ENCODE data around the gene SRM.
"Not testable (repeated sequence)": the region's sequence is repeated elsewhere in the genome, so short reads cannot be mapped to it uniquely, and the experiment has no call there.

DNA sequence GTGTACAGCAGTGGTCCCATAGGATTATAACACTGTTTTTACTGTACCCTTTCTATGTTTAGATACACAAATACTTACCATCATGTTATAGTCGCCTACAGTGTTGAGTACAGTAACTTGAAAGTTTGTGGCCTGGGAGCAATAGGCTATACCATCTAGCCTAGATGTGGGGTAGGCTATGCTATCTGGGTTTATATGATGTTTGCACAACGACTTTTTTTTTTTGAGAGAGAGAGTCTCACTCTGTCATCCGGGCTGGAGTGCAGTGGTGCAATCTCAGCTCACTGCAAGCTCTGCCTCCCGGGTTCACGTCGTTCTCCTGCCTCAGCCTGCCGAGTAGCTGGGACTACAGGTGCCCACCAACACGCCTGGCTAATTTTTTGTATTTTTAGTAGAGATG, 40.5 kb downstream of the SRM start:
- TF ChIP-seq, protein P1, sequence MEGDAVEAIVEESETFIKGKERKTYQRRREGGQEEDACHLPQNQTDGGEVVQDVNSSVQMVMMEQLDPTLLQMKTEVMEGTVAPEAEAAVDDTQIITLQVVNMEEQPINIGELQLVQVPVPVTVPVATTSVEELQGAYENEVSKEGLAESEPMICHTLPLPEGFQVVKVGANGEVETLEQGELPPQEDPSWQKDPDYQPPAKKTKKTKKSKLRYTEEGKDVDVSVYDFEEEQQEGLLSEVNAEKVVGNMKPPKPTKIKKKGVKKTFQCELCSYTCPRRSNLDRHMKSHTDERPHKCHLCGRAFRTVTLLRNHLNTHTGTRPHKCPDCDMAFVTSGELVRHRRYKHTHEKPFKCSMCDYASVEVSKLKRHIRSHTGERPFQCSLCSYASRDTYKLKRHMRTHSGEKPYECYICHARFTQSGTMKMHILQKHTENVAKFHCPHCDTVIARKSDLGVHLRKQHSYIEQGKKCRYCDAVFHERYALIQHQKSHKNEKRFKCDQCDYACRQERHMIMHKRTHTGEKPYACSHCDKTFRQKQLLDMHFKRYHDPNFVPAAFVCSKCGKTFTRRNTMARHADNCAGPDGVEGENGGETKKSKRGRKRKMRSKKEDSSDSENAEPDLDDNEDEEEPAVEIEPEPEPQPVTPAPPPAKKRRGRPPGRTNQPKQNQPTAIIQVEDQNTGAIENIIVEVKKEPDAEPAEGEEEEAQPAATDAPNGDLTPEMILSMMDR (IDR thresholded peaks at IDR 0.05 in 2 of 3, conservative IDR thresholded peaks at IDR 0.05 in 1 of 3; ENCODE audit: borderline replicate concordance in 1 of 3, insufficient read depth in 1 of 3, low read depth in 2 of 3, low read length in 2 of 3) = not testable (repeated sequence)
- TF ChIP-seq, protein P2, sequence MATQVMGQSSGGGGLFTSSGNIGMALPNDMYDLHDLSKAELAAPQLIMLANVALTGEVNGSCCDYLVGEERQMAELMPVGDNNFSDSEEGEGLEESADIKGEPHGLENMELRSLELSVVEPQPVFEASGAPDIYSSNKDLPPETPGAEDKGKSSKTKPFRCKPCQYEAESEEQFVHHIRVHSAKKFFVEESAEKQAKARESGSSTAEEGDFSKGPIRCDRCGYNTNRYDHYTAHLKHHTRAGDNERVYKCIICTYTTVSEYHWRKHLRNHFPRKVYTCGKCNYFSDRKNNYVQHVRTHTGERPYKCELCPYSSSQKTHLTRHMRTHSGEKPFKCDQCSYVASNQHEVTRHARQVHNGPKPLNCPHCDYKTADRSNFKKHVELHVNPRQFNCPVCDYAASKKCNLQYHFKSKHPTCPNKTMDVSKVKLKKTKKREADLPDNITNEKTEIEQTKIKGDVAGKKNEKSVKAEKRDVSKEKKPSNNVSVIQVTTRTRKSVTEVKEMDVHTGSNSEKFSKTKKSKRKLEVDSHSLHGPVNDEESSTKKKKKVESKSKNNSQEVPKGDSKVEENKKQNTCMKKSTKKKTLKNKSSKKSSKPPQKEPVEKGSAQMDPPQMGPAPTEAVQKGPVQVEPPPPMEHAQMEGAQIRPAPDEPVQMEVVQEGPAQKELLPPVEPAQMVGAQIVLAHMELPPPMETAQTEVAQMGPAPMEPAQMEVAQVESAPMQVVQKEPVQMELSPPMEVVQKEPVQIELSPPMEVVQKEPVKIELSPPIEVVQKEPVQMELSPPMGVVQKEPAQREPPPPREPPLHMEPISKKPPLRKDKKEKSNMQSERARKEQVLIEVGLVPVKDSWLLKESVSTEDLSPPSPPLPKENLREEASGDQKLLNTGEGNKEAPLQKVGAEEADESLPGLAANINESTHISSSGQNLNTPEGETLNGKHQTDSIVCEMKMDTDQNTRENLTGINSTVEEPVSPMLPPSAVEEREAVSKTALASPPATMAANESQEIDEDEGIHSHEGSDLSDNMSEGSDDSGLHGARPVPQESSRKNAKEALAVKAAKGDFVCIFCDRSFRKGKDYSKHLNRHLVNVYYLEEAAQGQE (IDR thresholded peaks at IDR 0.05; ENCODE audit: low read depth) = not testable (repeated sequence)
- TF ChIP-seq EZH2phosphoT487 (IDR thresholded peaks at IDR 0.05; ENCODE audit: borderline replicate concordance); POLR2A (IDR thresholded peaks at IDR 0.05; ENCODE audit: borderline replicate concordance, extremely low read depth, insufficient read depth, insufficient read length); ZNF274 (IDR thresholded peaks at IDR 0.05; ENCODE audit: low read depth, low read length); CEBPB (IDR thresholded peaks at IDR 0.05; ENCODE audit: low read depth); POLR2AphosphoS5 (IDR thresholded peaks at IDR 0.05; ENCODE audit: low read depth, low read length); YY1 (IDR thresholded peaks at IDR 0.05; ENCODE audit: extremely low read depth, insufficient replicate concordance, low read depth, low read length); EZH2 (IDR thresholded peaks at IDR 0.05): not testable (repeated sequence)
- TF ChIP-seq, protein P3, sequence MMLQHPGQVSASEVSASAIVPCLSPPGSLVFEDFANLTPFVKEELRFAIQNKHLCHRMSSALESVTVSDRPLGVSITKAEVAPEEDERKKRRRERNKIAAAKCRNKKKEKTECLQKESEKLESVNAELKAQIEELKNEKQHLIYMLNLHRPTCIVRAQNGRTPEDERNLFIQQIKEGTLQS (IDR thresholded peaks at IDR 0.05) = not testable (repeated sequence)
- TF ChIP-seq, protein P4, sequence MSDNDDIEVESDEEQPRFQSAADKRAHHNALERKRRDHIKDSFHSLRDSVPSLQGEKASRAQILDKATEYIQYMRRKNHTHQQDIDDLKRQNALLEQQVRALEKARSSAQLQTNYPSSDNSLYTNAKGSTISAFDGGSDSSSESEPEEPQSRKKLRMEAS (IDR thresholded peaks at IDR 0.05) = not testable (repeated sequence)

All from HCT116 (cell line).